SK-N-SH treated with all-trans-retinoic acid at 6 μM for 48 hours (cell line): ENCODE results near the gene ALOX12.

ENCODE experiments used
- ARNTL ChIP-seq: fragments of 450-650 bp; formaldehyde crosslinking; IDR thresholded peaks from 2 replicates; pipeline ENCODE4 v1.5.0; 2020; ENCODE audit warnings: low read depth, mild to moderate bottlenecking, moderate library complexity, borderline replicate concordance
- CREB5 ChIP-seq: fragments of 250-450 bp; sonication (Bioruptor Pico); IDR thresholded peaks from 2 replicates; pipeline ENCODE4 v1.5.1; 2020; ENCODE audit warnings: low read depth, mild to moderate bottlenecking, moderate library complexity
- PATZ1 ChIP-seq: fragments of 250-450 bp; sonication (Bioruptor Pico); IDR thresholded peaks from 2 replicates; pipeline ENCODE4 v1.8.0; 2020; ENCODE audit warnings: mild to moderate bottlenecking, moderate library complexity, borderline replicate concordance
- RARB ChIP-seq: fragments of 250-450 bp; sonication (Bioruptor Pico); IDR thresholded peaks from 2 replicates; pipeline ENCODE4 v1.8.0; 2021; ENCODE audit warnings: mild to moderate bottlenecking, moderate library complexity
- TCF4 ChIP-seq: fragments of 250-450 bp; sonication (Bioruptor Pico); IDR thresholded peaks from 2 replicates; pipeline ENCODE4 v1.8.0; 2021; ENCODE audit warnings: mild to moderate bottlenecking, moderate library complexity, borderline replicate concordance
- ZFP30 ChIP-seq: fragments of 450-650 bp; formaldehyde crosslinking; IDR thresholded peaks from 2 replicates; pipeline ENCODE4 v1.5.0; 2022; ENCODE audit warnings: mild to moderate bottlenecking, moderate library complexity
- ZNF565 ChIP-seq: fragments of 450-650 bp; formaldehyde crosslinking; conservative IDR thresholded peaks from 2 replicates; pipeline ENCODE4 v1.5.0; 2020; ENCODE audit warnings: low read depth, mild to moderate bottlenecking, moderate library complexity

GRCh38 chr17:6997171-6997570 lies 1.3 kb downstream of the ALOX12 start:
- TF ChIP-seq RARB (CRISPR knock-in tag) (no peak), PATZ1 (CRISPR knock-in tag) (no peak), ZFP30 (no peak), ZNF565 (CRISPR knock-in tag) (no peak), CREB5 (no peak), ARNTL (CRISPR knock-in tag) (no peak), TCF4 (no peak)
